ENCODE measurements around the gene CHRD. TPM values are rescaled to one million over a fixed set of nuclear protein-coding genes. Genes with fewer than 3 reads are reported as not detected.
"Not testable (repeated sequence)": the region's sequence is repeated elsewhere in the genome, so short reads cannot be mapped to it uniquely, and the experiment has no call there.

Gene CHRD
- 2.0 TPM for total RNA-seq

DNA sequence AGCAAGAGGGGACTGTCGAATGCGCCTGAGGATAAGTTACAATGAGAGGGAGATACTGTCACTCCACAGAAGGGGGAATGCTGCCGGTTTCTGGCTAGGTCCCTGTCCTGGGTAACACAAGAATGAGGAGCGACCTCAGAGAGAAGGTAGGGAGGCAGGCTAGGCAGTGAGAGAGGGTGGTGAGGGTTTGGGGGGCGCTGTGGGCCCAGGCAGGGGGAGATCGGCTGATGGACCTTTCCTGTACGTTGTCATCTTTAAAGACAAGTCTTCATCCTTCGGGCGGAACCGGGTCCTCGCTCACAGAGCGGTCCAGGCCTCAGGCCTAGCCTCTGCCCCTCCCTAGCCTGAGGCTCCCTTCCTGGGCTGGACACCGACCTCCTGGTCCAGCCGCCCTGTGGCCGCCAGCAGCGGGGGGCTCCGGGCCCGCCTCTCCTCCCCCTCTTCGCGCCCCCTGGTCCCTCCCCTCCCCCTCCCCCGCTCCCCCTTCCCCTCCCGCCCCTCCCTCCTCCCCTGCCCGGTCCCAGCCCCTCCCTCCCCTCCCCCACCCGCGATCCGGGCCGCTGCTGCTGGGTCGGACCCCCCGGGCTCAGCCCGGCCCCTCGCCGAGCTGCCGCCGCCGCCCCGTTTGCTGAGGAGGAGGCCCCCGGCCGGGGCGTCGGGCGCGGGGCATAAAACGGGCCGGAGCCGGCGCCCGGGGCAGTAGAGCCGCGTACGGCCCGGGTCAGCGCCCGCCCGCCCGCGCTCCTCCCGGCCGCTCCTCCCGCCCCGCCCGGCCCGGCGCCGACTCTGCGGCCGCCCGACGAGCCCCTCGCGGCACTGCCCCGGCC is at the start of gene CHRD:
Gene CHRD, plus strand, starts transcription at position 697 of the 827 bp plus-strand sequence. CDS start 265 bp downstream, outside the sequence.
- no peak for DNase-seq (ENCODE audit: low spot score in 2 of 2)
- no peak for FAIRE-seq

DNA sequence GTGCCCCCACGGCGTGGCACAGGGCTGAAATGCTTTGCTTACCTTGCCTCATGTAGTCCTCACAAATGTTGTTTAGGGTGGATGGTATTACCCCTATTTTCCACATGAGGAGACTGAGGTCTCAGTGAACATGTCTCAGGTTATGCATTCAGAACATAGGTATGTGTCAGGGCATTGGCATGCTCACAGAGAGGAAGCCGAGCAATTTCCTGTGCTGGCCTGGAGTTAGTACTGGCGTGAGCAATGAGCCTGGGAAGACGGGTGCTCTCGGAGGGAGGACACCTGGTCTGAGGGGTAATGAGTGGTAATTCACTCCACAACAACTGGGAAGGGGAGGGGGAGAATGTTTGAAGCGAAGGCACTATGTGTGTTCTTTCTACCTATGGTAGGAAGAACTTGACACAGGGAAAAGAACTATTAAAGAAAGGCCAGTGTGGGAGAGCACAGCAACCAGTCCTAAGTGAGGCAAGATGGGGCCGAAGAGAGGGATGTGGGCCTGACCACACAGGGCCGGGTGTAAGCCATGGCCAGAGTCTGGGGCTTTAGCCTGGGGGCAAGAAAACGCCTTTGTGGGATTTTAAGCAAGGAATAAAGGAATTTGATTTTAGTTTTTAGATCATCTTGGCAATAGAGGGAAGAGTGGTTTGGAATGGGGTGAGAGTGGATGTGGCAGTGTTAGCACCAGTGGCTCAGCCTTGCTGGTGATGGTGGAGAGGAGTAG is 47.3 kb upstream of the CHRD start:
- DNase-seq (ENCODE audit: low spot score in 2 of 2) (no peak), FAIRE-seq (no peak)

GRCh38 chr3:184333190-184333589 is 46.7 kb upstream of the CHRD start:
- FAIRE-seq, result no peak
- no peak for DNase-seq (ENCODE audit: low spot score in 2 of 2)

DNA sequence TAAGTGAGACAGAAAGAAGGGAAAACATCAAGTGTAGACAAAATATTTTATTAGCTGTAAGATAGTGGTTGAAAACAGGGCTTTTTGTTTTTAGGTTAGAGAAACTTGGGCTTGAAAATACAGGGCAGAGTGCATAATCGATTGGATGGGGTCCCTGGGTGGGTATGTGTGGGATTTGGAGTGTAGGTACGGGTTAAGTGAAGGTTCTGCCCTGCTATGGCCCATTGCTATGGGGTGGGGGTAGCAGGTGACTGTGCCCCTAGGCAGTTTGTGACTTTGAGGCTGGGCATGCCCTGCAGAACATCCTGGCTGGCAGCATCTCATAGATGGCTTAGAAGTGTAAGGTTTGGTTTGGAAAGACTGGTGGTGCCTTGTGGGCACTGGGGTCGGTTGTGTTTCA is 46.2 kb upstream of the CHRD start:
- DNase-seq (ENCODE audit: low spot score in 2 of 2) (no peak), FAIRE-seq (no peak)

DNA sequence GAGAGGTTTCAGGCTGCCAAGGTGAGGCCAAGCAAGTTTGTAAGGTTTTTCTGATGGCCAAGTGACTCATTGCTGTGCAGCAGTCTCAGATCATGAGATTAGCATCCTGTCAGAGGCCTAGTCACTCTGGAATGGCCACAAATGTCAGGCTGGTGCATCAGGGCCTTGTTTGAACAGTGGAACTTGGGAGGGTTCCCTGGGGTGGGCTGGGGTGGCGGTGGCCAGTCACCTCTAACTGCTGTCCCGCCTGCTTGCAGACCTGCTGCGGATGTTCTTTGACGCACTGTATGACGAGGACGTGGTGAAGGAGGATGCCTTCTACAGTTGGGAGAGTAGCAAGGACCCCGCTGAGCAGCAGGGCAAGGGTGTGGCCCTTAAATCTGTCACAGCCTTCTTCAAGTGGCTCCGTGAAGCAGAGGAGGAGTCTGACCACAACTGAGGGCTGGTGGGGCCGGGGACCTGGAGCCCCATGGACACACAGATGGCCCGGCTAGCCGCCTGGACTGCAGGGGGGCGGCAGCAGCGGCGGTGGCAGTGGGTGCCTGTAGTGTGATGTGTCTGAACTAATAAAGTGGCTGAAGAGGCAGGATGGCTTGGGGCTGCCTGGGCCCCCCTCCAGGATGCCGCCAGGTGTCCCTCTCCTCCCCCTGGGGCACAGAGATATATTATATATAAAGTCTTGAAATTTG is 45.2 kb upstream of the CHRD start:
- FAIRE-seq (no peak), DNase-seq (ENCODE audit: low spot score in 2 of 2) (no peak)

GRCh38 chr3:184335291-184335660 is 44.6 kb upstream of the CHRD start:
- FAIRE-seq, result no peak
- no peak for DNase-seq (ENCODE audit: low spot score in 2 of 2)

- FAIRE-seq (no peak), DNase-seq (ENCODE audit: low spot score in 2 of 2) (peak; percentile 91 to 94)
Observed at GRCh38 chr3:184335661-184336546, 44.0 kb upstream of the CHRD start.

GRCh38 chr3:184336547-184337398 is 43.1 kb upstream of the CHRD start:
- DNase-seq (ENCODE audit: low spot score in 2 of 2), result peak; percentile 61 to 79
- no peak for FAIRE-seq

DNA sequence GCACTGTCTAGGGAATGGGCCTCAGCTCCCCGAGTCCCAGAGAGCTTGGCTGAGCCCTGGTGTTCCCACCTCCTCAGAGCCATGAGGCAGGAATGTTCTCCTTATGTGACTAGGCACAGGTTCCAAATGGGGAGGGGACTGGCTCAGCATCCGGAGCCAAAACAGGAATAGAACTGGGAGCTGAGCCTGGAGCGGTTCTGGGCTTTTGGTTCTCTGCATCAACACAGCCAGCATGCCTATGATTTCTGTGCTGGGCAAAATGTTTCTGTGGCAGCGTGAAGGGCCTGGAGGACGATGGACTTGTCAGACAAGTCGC is 42.5 kb upstream of the CHRD start, which contains the start of gene FAM131A:
Gene FAM131A, plus strand, starts transcription at position 202 of the 316 bp plus-strand sequence. Its CDS starts 31 bp downstream, at position 233.
- DNase-seq (ENCODE audit: low spot score in 2 of 2), result peak in 1 of 2 donors; percentile 67
- no peak for FAIRE-seq

DNA sequence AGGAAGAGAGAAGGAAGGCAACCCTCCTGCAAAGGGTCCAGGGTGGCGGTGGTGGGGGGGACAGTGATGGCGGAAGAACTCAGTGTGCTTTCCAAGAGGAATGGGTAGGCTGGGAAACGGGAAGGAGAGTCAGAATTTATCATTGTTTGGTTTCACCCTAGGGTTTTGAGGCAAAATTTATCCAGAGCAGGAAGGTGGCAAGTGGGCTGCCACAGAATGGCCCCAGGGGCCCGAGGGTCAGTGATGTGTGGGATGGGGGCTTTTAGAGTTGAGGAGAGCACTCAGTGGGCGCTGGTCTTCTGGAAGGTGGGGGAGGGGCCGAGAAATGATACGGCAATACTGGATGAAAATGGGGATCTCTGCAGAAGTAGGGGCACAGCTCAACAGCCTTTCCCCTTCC is 41.9 kb upstream of the CHRD start:
- DNase-seq (ENCODE audit: low spot score in 2 of 2) (no peak), FAIRE-seq (no peak)

GRCh38 chr3:184338511-184338945 is 41.3 kb upstream of the CHRD start:
- FAIRE-seq, result no peak

DNA sequence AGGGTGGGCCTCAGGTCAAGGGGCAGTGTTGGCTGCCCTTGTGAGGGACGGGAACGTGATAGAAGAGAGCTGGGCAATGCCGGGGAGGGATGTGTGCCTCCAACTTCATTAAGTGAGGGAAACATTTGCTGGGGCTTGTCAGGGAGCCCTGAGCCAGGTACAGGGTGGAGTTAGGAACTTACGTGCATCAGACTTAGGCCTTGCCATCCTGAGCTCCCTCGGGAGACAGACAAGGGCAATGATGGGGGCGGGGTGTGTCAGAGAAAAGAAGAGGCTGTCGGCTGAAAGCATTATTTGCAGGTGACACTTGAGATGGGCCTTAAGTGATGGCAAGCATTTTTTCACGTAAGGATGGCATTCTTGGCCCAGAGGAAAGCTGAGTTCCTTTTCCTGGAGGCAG is 40.9 kb upstream of the CHRD start:
- DNase-seq (ENCODE audit: low spot score in 2 of 2), result no peak
- no peak for FAIRE-seq

More at GRCh38 chr3:184338511-184338945, 41.3 kb upstream of the CHRD start:
- DNase-seq (ENCODE audit: low spot score in 2 of 2), result peak; percentile 77 to 97

- not testable (repeated sequence) for DNase-seq (ENCODE audit: low spot score in 2 of 2); FAIRE-seq
Observed at GRCh38 chr3:184339451-184340135, 40.3 kb upstream of the CHRD start.

GRCh38 chr3:184341925-184342324 is 37.9 kb upstream of the CHRD start:
- DNase-seq (ENCODE audit: low spot score in 2 of 2) (no peak), FAIRE-seq (no peak)

GRCh38 chr3:184343200-184343876 is 36.5 kb upstream of the CHRD start:
- DNase-seq (ENCODE audit: low spot score in 2 of 2), result no peak
- FAIRE-seq, result no peak

- DNase-seq (ENCODE audit: low spot score in 2 of 2) (no peak), FAIRE-seq (no peak)
Observed at GRCh38 chr3:184344579-184345316, 35.1 kb upstream of the CHRD start.

Data from frontal cortex (tissue), 4 donors.